Gastrocnemius medialis (tissue), 4 donors: ENCODE data around the gene RNASEL. TPM values are rescaled to one million over a fixed set of nuclear protein-coding genes. Genes with fewer than 3 reads are reported as not detected.
"Not testable (repeated sequence)": the region's sequence is repeated elsewhere in the genome, so short reads cannot be mapped to it uniquely, and the experiment has no call there.

Experiments used
- ATAC-seq, 2 donors: fragments of 150-250 bp; one replicate each; pipeline ENCODE4 v1.9.1; 2016
- DNase-seq, 2 donors: peaks; one replicate each; pipeline ENCODE4 v3.0.0-alpha.2; 2019
- H3K27ac ChIP-seq, 4 donors: fragments of 200-600 bp; sonication (generic); 1 replicate in 1 of 4; 2 replicates in 3 of 4; pipeline ENCODE4 v1.5.1; 2016 to 2018; ENCODE audit warnings: mild to moderate bottlenecking in 2 of 4, moderate library complexity in 1 of 4
- H3K27me3 ChIP-seq, 3 donors: fragments of 200-600 bp; sonication (generic) in 2 of 3; 1 replicate in 1 of 3; 2 replicates in 2 of 3; pipeline versions ENCODE4 v1.5.1 to v1.6.0; 2016 to 2019; ENCODE audit warnings: mild to moderate bottlenecking in 1 of 3, moderate library complexity in 1 of 3
- H3K36me3 ChIP-seq, 2 donors: fragments of 200-600 bp; sonication (generic) in 1 of 2; one replicate each; pipeline ENCODE4 v1.5.1; 2017 to 2018
- H3K4me1 ChIP-seq, 2 donors: fragments of 200-600 bp; sonication (generic) in 1 of 2; one replicate each; pipeline ENCODE4 v1.5.1; 2016 to 2017; ENCODE audit warnings: mild to moderate bottlenecking in 2 of 2
- H3K4me3 ChIP-seq, 4 donors: fragments of 200-600 bp; sonication (generic) in 3 of 4; 1 replicate in 1 of 4; 2 replicates in 3 of 4; pipeline ENCODE4 v1.5.1; 2016 to 2019; ENCODE audit warnings: mild to moderate bottlenecking in 2 of 4
- H3K9me3 ChIP-seq, 3 donors: fragments of 200-600 bp; sonication (generic) in 2 of 3; 1 replicate in 1 of 3; 2 replicates in 2 of 3; pipeline ENCODE4 v1.5.1; 2016 to 2019
- POLR2A ChIP-seq, 2 donors: fragments of 450-650 bp; IDR thresholded peaks; one replicate each; pipeline ENCODE4 v1.6.1; 2017; ENCODE audit warnings: antibody characterized with exemption in 2 of 2, mild to moderate bottlenecking in 2 of 2, moderate library complexity in 2 of 2
- in situ Hi-C, 4 donors: fragments of 200-750 bp; cut with MboI; loops; one replicate each; pipeline versions ENCODE4 v1.15.0 to v1.8.0; 2017; ENCODE audit warnings: low sequenced_read_pairs in 4 of 4
- intact Hi-C: fragments of 100-400 bp; cut with DNase I; formaldehyde crosslinking; loops from one replicate; pipeline ENCODE4 v1.15.1; 2023; ENCODE audit warnings: low total_unique reads
- total RNA-seq, 4 donors: library from RNA; depleted of rRNA; stranded (reverse); fragments of >200 nt; gene quantifications; one replicate each; pipeline versions ENCODE4 v1.1.0 to v1.2.3, GENCODE V29; 2016
- TF ChIP-seq, protein P1 (sequence below), 5 experiments: fragments of 450-650 bp in 3 of 5; fragments of 200-600 bp in 2 of 5; sonication (generic) in 2 of 5; IDR thresholded peaks in 4 of 5; conservative IDR thresholded peaks in 1 of 5; 1 replicate in 4 of 5; 2 replicates in 1 of 5; pipeline ENCODE4 v1.5.1; 2016 to 2019; ENCODE audit warnings: antibody characterized with exemption in 5 of 5, mild to moderate bottlenecking in 3 of 5, moderate library complexity in 3 of 5

RNASEL gene
- total RNA-seq, 4 donors from 2014 or later, result 0.51 to 4.4 (median 2.4) TPM

DNA sequence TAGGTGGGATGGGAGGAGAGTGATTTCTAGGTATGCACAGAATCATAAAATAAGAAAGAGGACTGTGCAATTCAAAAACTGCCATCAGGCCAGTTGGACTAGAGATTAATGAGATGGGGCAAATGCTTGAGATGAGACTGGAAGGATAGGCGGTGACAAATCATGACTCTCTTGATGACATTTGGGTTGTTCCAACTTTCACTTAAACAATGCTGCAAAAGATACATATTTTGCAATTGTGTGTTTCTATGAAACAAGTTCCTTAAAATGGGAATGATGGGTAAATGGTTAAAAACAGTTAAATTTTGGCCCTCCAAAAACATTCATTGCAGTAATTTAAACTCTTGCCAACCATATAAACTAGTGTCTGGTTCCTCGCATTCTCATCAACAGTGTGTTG, 55.2 kb downstream of the RNASEL start:
- TF ChIP-seq POLR2A (IDR thresholded peaks at IDR 0.05), result no peak
- TF ChIP-seq, protein P1, sequence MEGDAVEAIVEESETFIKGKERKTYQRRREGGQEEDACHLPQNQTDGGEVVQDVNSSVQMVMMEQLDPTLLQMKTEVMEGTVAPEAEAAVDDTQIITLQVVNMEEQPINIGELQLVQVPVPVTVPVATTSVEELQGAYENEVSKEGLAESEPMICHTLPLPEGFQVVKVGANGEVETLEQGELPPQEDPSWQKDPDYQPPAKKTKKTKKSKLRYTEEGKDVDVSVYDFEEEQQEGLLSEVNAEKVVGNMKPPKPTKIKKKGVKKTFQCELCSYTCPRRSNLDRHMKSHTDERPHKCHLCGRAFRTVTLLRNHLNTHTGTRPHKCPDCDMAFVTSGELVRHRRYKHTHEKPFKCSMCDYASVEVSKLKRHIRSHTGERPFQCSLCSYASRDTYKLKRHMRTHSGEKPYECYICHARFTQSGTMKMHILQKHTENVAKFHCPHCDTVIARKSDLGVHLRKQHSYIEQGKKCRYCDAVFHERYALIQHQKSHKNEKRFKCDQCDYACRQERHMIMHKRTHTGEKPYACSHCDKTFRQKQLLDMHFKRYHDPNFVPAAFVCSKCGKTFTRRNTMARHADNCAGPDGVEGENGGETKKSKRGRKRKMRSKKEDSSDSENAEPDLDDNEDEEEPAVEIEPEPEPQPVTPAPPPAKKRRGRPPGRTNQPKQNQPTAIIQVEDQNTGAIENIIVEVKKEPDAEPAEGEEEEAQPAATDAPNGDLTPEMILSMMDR (IDR thresholded peaks at IDR 0.05 in 4 of 5, conservative IDR thresholded peaks at IDR 0.05 in 1 of 5), result no peak
- no peak for DNase-seq
- no peak overlapping the region for H3K4me3 ChIP-seq
- ATAC-seq, result no peak
- no peaks in the 10 kb centered on the region for H3K4me1 ChIP-seq
- H3K36me3 ChIP-seq, result no peaks in the 10 kb centered on the region
- no peaks in the 10 kb centered on the region for H3K9me3 ChIP-seq
- H3K27me3 ChIP-seq, result no peaks in the 10 kb centered on the region
- intact Hi-C loops (no loop called here), in situ Hi-C loops (no loop called here)
- H3K27ac ChIP-seq, result no peak overlapping the region

DNA sequence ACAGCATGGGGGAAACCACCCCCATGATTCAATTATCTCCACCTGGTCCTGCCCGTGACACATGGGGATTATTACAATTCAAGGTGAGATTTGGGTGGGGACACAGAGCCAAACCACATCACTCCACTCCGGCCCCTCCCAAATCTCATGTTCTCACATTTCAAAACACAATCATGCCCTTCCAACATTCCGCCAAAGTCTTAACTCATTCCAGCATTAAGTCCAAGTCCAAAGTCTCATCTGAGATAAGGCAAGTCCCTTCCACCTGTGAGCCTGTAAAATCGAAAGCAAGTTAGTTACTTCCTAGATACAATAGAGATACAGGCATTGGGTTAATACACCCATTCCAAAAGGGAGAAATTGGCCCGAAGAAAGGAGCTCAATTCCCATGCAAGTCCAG, 60.9 kb downstream of the RNASEL start:
- ATAC-seq, H3K9me3 ChIP-seq, H3K27me3 ChIP-seq, H3K4me1 ChIP-seq, H3K36me3 ChIP-seq, DNase-seq, in situ Hi-C loops, intact Hi-C loops, H3K27ac ChIP-seq, H3K4me3 ChIP-seq: not testable (repeated sequence)

DNA sequence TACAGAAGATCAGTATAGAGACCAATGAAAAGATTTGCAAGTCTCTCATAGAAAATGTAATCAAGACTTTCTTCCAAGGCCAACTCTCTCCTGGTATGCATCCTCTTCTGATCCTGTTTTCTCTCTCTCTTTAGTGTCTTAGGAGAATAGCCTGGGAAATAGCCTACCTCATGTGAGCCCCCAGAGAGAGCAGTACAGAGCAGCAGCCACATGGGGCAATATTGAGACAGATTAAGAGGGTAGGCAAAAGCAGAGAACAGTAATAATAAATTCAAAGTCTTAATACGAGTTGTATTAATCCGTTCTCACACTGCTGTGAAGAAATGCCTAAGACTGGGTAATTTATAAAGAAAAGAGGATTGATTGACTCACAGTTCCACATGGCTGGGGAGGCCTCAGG, 61.4 kb downstream of the RNASEL start:
- intact Hi-C loops, result no loop called here

DNA sequence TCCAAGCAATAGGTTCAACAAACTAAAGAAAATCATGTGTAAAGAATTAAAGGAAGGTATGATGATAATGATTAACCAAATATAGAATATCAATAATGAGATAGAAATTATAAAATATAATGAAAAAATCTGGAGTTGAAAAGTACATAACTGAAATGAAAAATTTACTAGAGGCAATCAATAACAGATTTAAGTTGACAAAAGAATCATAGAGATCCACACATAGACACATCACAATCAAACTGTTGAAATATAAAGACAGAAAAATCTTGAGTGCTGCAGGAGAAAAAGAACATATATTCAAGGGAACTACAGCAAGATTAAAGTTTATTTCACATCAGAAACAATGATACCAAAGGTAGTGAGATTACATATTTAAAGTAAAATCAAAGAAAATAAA, 63.7 kb downstream of the RNASEL start:
- in situ Hi-C loops, result no loop called here
- DNase-seq (no peak), ATAC-seq (no peak)
- H3K36me3 ChIP-seq, result no peaks in the 10 kb centered on the region
- no peak overlapping the region for H3K27ac ChIP-seq
- H3K27me3 ChIP-seq, result peaks cover 0 to 3% (median 0%) of the 10 kb centered on the region in 3 donors
- H3K9me3 ChIP-seq, result no peaks in the 10 kb centered on the region
- H3K4me3 ChIP-seq, result no peak overlapping the region
- H3K4me1 ChIP-seq, result no peaks in the 10 kb centered on the region
- intact Hi-C loops, result no loop called here
- TF ChIP-seq, protein P1 (IDR thresholded peaks at IDR 0.05 in 4 of 5, conservative IDR thresholded peaks at IDR 0.05 in 1 of 5), result no peak
- TF ChIP-seq POLR2A (IDR thresholded peaks at IDR 0.05), result no peak

More for the DNA sequence above, 61.4 kb downstream of the RNASEL start:
- in situ Hi-C loops, result no loop called here
- no peak for ATAC-seq
- H3K4me3 ChIP-seq, result no peak overlapping the region
- no peaks in the 10 kb centered on the region for H3K36me3 ChIP-seq
- TF ChIP-seq, protein P1 (IDR thresholded peaks at IDR 0.05 in 4 of 5, conservative IDR thresholded peaks at IDR 0.05 in 1 of 5), result no peak
- no peak for TF ChIP-seq POLR2A (IDR thresholded peaks at IDR 0.05)
- H3K4me1 ChIP-seq, result no peaks in the 10 kb centered on the region
- no peak for DNase-seq
- H3K9me3 ChIP-seq, result no peaks in the 10 kb centered on the region
- H3K27ac ChIP-seq, result no peak overlapping the region
- H3K27me3 ChIP-seq, result peaks cover 0 to 3% (median 0%) of the 10 kb centered on the region in 3 donors

Other genes with a start within 250 kb of the RNASEL start
- gene GLUL, start 197.5 kb downstream of the RNASEL start, total RNA-seq, result over 10,000 TPM in 2 of 4 donors, 1,000 to 10,000 TPM in 2; 4,746 to 22,010 (median 11,052) TPM
- gene TEDDM1, start 188.6 kb downstream of the RNASEL start, total RNA-seq, result not detected
- not detected for gene RGSL1, start 139.1 kb downstream of the RNASEL start, total RNA-seq
- under 1 TPM in 3 of 4 donors, not detected in 1; 0.41 to 0.98 (median 0.52) TPM for gene RGS16, start 15.1 kb upstream of the RNASEL start, total RNA-seq
- not detected for gene RGS8, start 95.3 kb upstream of the RNASEL start, total RNA-seq
- gene NPL, start 200.5 kb upstream of the RNASEL start, total RNA-seq, result 1 to 10 TPM; 2.7 to 6.5 (median 4.3) TPM